Cardiac muscle cell (in vitro differentiated cells and primary cell): Measurements from ENCODE around the gene SERPINB12. TPM values are rescaled to one million over a fixed set of nuclear protein-coding genes. Genes with fewer than 3 reads are reported as not detected.

Experiments
- DNase-seq, 2 donors: peaks; one replicate each; pipeline versions ENCODE4 v3.0.0 to v3.0.0-alpha.2; 2010 to 2017; ENCODE audit warnings: low read depth in 1 of 2, low spot score in 1 of 2
- H3K27ac ChIP-seq: fragments of 200-600 bp; sonication (generic); 2 replicates; pipeline ENCODE4 v1.5.1; 2016
- H3K27me3 ChIP-seq: fragments of 200-600 bp; sonication (generic); 2 replicates; pipeline ENCODE4 v1.6.0; 2016; ENCODE audit warnings: control low read depth
- H3K36me3 ChIP-seq: fragments of 200-600 bp; sonication (generic); 2 replicates; pipeline ENCODE4 v1.5.1; 2016; ENCODE audit warnings: control low read depth
- H3K4me1 ChIP-seq: fragments of 200-600 bp; sonication (generic); 2 replicates; pipeline ENCODE4 v1.8.1; 2017; ENCODE audit warnings: low read depth, mild to moderate bottlenecking, mixed run types
- H3K4me3 ChIP-seq: fragments of 200-600 bp; sonication (generic); 2 replicates; pipeline ENCODE4 v1.5.1; 2016; ENCODE audit warnings: mild to moderate bottlenecking
- H3K9me3 ChIP-seq: fragments of 200-600 bp; sonication (generic); 2 replicates; pipeline ENCODE4 v1.5.1; 2017; ENCODE audit warnings: low read depth, mild to moderate bottlenecking, control low read depth
- polyA plus RNA-seq: library from polyadenylated mRNA; unstranded; fragments of >200 nt; fragmentation: Nextera tagmentation; extraction: Ambion mirVana; gene quantifications from 2 replicates; pipeline ENCODE4 v1.2.1, GENCODE V29; 2016
- total RNA-seq: library from RNA; depleted of rRNA; stranded (reverse); fragments of >200 nt; gene quantifications from 2 replicates; pipeline ENCODE4 v1.2.3, GENCODE V29; 2016
- TF ChIP-seq, protein P1 (sequence below): IDR thresholded peaks from 2 replicates; pipeline ENCODE4 v1.5.1; 2012; ENCODE audit warnings: low read depth, mild to moderate bottlenecking, low read length

The SERPINB12 gene
- total and polyA plus RNA-seq, 2 experiments from 2014 or later, result not detected

DNA sequence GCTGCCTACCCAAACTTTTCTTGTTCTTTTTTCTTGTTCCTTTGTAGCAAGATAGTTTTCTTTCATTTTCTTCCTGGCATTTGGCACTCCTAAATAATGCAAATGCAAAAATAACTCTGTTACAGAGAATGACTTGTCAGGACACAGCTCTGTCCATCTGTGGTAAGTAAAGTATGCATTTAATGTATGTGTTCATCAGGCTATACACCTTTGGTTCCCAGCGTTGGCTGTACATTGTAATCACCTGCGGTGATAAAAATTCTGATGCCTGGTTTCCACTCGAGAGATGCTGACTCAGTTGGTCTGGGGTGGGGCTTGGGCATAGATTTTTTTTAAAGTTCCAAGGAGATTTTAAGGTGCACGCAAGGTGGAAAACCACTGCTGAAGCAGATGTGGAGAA, 44.8 kb downstream of the SERPINB12 start, which contains the start of gene SERPINB13:
TSS of gene SERPINB13 (plus strand) at position 378 of the 400 bp plus-strand sequence. CDS start 1,325 bp downstream, outside the sequence.
- Histone ChIP-seq H3K4me3 (no peak within 1 kb of the TSS), H3K9me3 (no peaks in the 10 kb centered on the region), H3K36me3 (no peaks in the 10 kb centered on the region), H3K27ac (no peak within 1 kb of the TSS), H3K4me1 (no peaks in the 10 kb centered on the region), H3K27me3 (no peaks in the 10 kb centered on the region)
- TF ChIP-seq, protein P1, sequence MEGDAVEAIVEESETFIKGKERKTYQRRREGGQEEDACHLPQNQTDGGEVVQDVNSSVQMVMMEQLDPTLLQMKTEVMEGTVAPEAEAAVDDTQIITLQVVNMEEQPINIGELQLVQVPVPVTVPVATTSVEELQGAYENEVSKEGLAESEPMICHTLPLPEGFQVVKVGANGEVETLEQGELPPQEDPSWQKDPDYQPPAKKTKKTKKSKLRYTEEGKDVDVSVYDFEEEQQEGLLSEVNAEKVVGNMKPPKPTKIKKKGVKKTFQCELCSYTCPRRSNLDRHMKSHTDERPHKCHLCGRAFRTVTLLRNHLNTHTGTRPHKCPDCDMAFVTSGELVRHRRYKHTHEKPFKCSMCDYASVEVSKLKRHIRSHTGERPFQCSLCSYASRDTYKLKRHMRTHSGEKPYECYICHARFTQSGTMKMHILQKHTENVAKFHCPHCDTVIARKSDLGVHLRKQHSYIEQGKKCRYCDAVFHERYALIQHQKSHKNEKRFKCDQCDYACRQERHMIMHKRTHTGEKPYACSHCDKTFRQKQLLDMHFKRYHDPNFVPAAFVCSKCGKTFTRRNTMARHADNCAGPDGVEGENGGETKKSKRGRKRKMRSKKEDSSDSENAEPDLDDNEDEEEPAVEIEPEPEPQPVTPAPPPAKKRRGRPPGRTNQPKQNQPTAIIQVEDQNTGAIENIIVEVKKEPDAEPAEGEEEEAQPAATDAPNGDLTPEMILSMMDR, result no peak
- no peak for DNase-seq

DNA sequence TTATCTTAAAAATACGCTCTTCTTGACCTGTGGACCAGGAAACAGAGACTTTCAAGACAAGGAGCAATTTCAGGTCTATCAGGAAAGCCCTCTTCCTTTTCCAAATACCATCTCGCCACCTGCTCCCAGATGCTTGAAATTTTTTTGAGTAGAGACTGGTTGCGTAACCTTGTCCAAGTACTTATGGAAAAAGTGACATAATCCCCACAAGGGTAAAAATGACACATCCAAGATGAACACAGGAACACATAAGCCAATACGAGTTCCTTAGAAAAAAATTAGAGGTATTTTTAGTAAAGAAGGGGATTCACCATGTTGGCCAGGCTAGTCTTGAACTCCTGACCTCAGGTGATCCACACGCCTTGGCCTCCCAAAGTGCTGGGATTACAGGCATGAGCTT, 46.7 kb downstream of the SERPINB12 start:
- no peaks in the 10 kb centered on the region for H3K27me3 ChIP-seq
- no peak for DNase-seq
- no peak overlapping the region for H3K4me3 ChIP-seq
- no peak overlapping the region for H3K27ac ChIP-seq
- TF ChIP-seq, protein P1, result no peak
- no peaks in the 10 kb centered on the region for H3K4me1 ChIP-seq
- H3K9me3 ChIP-seq, result no peaks in the 10 kb centered on the region
- no peaks in the 10 kb centered on the region for H3K36me3 ChIP-seq

DNA sequence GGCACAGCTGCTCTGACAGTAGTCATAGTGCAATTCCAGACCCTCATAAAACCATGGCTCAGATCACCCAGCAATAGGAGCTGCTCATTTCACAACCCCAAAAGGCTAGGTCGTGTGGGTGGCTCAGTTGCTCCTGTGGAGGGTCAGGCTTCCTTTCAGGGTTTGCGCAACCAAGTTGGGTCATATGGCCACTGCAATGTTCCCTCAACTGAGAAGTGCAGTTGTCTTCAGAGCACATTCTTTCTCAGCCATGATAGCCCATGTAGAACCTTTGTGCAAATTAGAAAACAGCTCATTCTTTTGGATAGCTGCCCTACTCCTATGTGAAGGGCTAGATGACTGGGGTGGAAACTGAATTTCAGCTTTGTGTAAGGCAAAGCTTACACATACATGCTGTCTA, 48.2 kb downstream of the SERPINB12 start:
- TF ChIP-seq, protein P1, result no peak
- Histone ChIP-seq H3K27ac (no peak overlapping the region), H3K4me3 (no peak overlapping the region), H3K27me3 (no peaks in the 10 kb centered on the region), H3K4me1 (no peaks in the 10 kb centered on the region), H3K9me3 (no peaks in the 10 kb centered on the region), H3K36me3 (no peaks in the 10 kb centered on the region)
- DNase-seq, result peak in 1 of 2 donors; percentile 7

DNA sequence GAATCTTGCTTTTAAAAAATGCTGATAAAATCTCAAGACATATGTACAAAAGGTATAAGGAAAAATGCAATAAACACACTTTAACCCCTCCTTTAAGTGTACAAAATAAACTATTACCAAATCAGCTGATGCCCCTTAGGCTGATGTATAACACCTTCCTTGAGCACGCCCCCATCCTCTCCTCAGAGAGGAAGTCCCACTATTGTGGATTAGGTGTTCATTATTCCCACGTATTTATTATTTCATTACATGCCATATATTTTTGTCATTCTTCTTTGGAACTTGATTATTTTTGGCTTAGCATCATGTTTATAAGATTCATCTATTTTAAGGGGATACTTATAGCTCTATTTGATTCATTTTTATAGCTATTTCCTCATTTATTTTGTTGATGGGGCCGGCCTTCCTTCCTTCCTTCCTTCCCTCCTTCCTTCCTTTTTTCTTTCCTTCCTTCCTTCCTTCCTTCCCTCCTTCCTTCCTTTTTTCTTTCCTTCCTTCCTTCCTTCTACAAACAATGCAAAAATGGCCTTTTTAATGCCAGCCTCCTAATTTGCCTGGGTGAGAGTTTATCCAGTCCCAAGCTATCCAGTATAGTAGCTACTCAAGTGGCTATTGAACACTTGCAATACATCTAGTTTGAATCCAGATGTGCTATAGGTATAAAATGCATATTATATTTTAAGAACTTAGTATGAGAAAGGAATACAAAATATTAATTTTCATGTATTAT, 49.0 kb downstream of the SERPINB12 start:
- DNase-seq, result no peak
- Histone ChIP-seq H3K27ac (no peak overlapping the region), H3K9me3 (no peaks in the 10 kb centered on the region), H3K27me3 (no peaks in the 10 kb centered on the region), H3K36me3 (no peaks in the 10 kb centered on the region), H3K4me3 (no peak overlapping the region), H3K4me1 (no peaks in the 10 kb centered on the region)
- TF ChIP-seq, protein P1, result no peak

DNA sequence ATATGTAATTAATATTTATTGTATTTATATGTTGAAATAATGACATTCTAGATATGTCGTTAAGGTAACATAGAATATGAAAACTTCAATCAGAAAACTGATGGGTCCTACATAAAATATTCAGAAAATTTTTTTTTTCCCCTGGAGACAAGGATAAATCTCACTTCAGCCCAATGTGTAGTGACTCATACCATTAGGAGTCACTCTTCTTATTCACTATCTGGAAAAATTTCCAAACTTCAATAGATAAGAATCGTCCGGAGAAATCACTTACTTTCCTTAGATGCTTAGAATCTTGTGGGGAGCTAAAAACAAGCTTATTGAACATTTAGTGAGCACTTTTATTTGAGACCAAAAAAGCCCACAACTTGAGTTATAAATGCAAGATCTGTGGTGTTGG, 49.6 kb downstream of the SERPINB12 start:
- no peak for DNase-seq
- Histone ChIP-seq H3K4me3 (no peak overlapping the region), H3K27me3 (no peaks in the 10 kb centered on the region), H3K36me3 (no peaks in the 10 kb centered on the region), H3K4me1 (no peaks in the 10 kb centered on the region), H3K27ac (no peak overlapping the region), H3K9me3 (no peaks in the 10 kb centered on the region)
- TF ChIP-seq, protein P1, result no peak
